Neural cell (in vitro differentiated cells): ENCODE measurements around the gene RADX. TPM values are rescaled to one million over a fixed set of nuclear protein-coding genes. Genes with fewer than 3 reads are reported as not detected.

Experiments
- H2AFZ ChIP-seq: fragments of 200-600, 300-800 bp; sonication (generic), shearing (Covaris generic); 2 replicates; pipeline ENCODE4 v1.6.0; 2014; ENCODE audit warnings: low read depth, mild to moderate bottlenecking, antibody characterized with exemption, low read length, moderate library complexity
- H3F3A ChIP-seq: fragments of 200-600 bp; shearing (Covaris generic); 2 replicates; pipeline ENCODE4 v1.6.1; 2016; ENCODE audit warnings: mild to moderate bottlenecking, moderate library complexity, mixed read lengths, antibody characterized with exemption, low read length; ENCODE audit not compliant: insufficient read depth, poor library complexity, severe bottlenecking
- H3K27ac ChIP-seq: fragments of 200-600, 300-800 bp; sonication (generic), shearing (Covaris generic); 2 replicates; pipeline ENCODE4 v1.5.1; 2014; ENCODE audit warnings: mild to moderate bottlenecking, low read length, moderate library complexity
- H3K27me3 ChIP-seq: fragments of 300-800, 200-600 bp; sonication (generic), shearing (Covaris generic); 2 replicates; pipeline ENCODE4 v1.6.0; 2014; ENCODE audit warnings: mild to moderate bottlenecking, low read depth, low read length, moderate library complexity; ENCODE audit not compliant: insufficient read depth
- H3K36me3 ChIP-seq: fragments of 300-800, 200-600 bp; sonication (generic), shearing (Covaris generic); 2 replicates; pipeline ENCODE4 v1.5.1; 2014; ENCODE audit warnings: mild to moderate bottlenecking, antibody characterized with exemption, low read length, moderate library complexity; ENCODE audit not compliant: insufficient read depth
- H3K4me2 ChIP-seq: fragments of 300-800, 200-600 bp; sonication (generic), shearing (Covaris generic); 2 replicates; pipeline ENCODE4 v1.6.0; 2014; ENCODE audit warnings: mild to moderate bottlenecking, low read length
- H3K4me3 ChIP-seq: fragments of 300-800, 200-600 bp; sonication (generic), shearing (Covaris generic); 2 replicates; pipeline ENCODE4 v1.5.1; 2014; ENCODE audit warnings: mild to moderate bottlenecking, low read length, moderate library complexity
- H3K79me2 ChIP-seq: fragments of 200-600 bp; shearing (Covaris generic); replicated peaks from 2 replicates; pipeline ENCODE4 v1.6.0; 2014; ENCODE audit warnings: mild to moderate bottlenecking, low read length, moderate library complexity; ENCODE audit not compliant: insufficient read depth
- H3K9ac ChIP-seq: fragments of 300-800, 200-600 bp; sonication (generic), shearing (Covaris generic); 2 replicates; pipeline ENCODE4 v1.6.1; 2016; ENCODE audit warnings: mild to moderate bottlenecking, low read length, mixed read lengths
- H3K9me2 ChIP-seq: fragments of 200-600 bp; shearing (Covaris generic); 2 replicates; pipeline ENCODE4 v1.6.1; 2016; ENCODE audit warnings: mild to moderate bottlenecking, low read length, mixed read lengths; ENCODE audit not compliant: insufficient read depth
- H3K9me3 ChIP-seq: fragments of 200-600, 300-800 bp; sonication (generic), shearing (Covaris generic); 2 replicates; pipeline ENCODE4 v1.6.1; 2016; ENCODE audit warnings: mild to moderate bottlenecking, mixed run types, low read length, moderate library complexity, mixed read lengths
- H4K20me1 ChIP-seq: fragments of 200-600 bp; shearing (Covaris generic); 2 replicates; pipeline ENCODE4 v1.6.1; 2016; ENCODE audit warnings: mild to moderate bottlenecking, mixed run types; ENCODE audit not compliant: insufficient read depth
- EP300 ChIP-seq: fragments of 450-650 bp; conservative IDR thresholded peaks from 2 replicates; pipeline ENCODE4 v1.6.1; 2014; ENCODE audit warnings: antibody characterized with exemption, mild to moderate bottlenecking, moderate library complexity; ENCODE audit not compliant: poor library complexity, severe bottlenecking
- EZH2 ChIP-seq: fragments of 200-600, 300-800 bp; shearing (Covaris generic), sonication (generic); IDR thresholded peaks from 2 replicates; pipeline ENCODE4 v1.6.1; 2014; ENCODE audit warnings: antibody characterized with exemption, low read length, borderline replicate concordance, mild to moderate bottlenecking; ENCODE audit not compliant: insufficient read depth, poor library complexity, severe bottlenecking
- MXI1 ChIP-seq: fragments of 450-650 bp; conservative IDR thresholded peaks from 2 replicates; pipeline ENCODE4 v1.6.1; 2014; ENCODE audit warnings: antibody characterized with exemption, mild to moderate bottlenecking; ENCODE audit not compliant: poor library complexity, severe bottlenecking
- POLR2AphosphoS5 ChIP-seq: IDR thresholded peaks from 2 replicates; pipeline ENCODE4 v1.6.1; 2012
- RAD21 ChIP-seq: fragments of 450-650 bp; conservative IDR thresholded peaks from 2 replicates; pipeline ENCODE4 v1.6.1; 2014; ENCODE audit warnings: antibody characterized with exemption, mild to moderate bottlenecking, moderate library complexity
- SMC3 ChIP-seq: fragments of 450-650 bp; conservative IDR thresholded peaks from 2 replicates; pipeline ENCODE4 v1.6.1; 2014; ENCODE audit warnings: antibody characterized with exemption, mild to moderate bottlenecking, moderate library complexity; ENCODE audit not compliant: poor library complexity
- TAF1 ChIP-seq: IDR thresholded peaks from 2 replicates; pipeline ENCODE4 v1.6.1; 2012; ENCODE audit warnings: low read depth
- polyA plus RNA-seq: library from polyadenylated mRNA; depleted of rRNA; stranded (reverse); fragments of >200 nt; gene quantifications from 2 replicates; pipeline ENCODE4 v1.2.3, GENCODE V29; 2014
- TF ChIP-seq, protein P1 (sequence below): fragments of 450-650 bp; IDR thresholded peaks from 2 replicates; pipeline ENCODE4 v1.5.1; 2014; ENCODE audit warnings: antibody characterized with exemption, mild to moderate bottlenecking, moderate library complexity; ENCODE audit not compliant: poor library complexity, severe bottlenecking
- TF ChIP-seq, protein P2 (sequence below): IDR thresholded peaks from 2 replicates; pipeline ENCODE4 v1.6.1; 2012; ENCODE audit warnings: borderline replicate concordance

Gene RADX
- polyA plus RNA-seq, 1 donor from 2014 or later, result 78.9 TPM

DNA sequence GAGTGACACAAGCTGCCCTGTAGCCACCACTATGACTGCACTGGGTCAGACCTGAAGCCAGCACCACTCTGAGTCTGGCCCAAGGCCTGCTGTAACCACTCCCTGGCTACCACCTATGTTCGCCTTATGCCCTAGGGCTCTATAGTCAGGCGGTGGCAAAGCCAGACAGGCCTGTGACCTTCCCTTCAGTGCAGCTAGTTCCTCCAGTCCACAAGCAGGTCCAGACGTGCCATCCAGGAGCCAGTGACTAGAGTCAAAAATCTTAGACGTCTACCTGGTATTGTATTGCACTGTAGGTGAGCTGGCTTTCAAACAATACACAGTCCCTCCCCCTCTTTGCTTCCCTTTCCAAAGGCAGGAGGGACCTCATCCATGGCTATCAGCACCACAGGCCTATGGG is 60.7 kb downstream of the RADX start:
- Histone ChIP-seq H3K9ac (no peak overlapping the region), H3K9me3 (no peaks in the 10 kb centered on the region), H2AFZ (no peak overlapping the region), H3K27ac (no peak overlapping the region), H3K36me3 (no peaks in the 10 kb centered on the region), H3K79me2 (no peaks in the 10 kb centered on the region), H3K27me3 (no peaks in the 10 kb centered on the region), H3K9me2 (no peaks in the 10 kb centered on the region), H3K4me2 (no peak overlapping the region), H3F3A (no peaks in the 10 kb centered on the region), H3K4me3 (no peak overlapping the region), H4K20me1 (no peaks in the 10 kb centered on the region)
- TF ChIP-seq, protein P1, sequence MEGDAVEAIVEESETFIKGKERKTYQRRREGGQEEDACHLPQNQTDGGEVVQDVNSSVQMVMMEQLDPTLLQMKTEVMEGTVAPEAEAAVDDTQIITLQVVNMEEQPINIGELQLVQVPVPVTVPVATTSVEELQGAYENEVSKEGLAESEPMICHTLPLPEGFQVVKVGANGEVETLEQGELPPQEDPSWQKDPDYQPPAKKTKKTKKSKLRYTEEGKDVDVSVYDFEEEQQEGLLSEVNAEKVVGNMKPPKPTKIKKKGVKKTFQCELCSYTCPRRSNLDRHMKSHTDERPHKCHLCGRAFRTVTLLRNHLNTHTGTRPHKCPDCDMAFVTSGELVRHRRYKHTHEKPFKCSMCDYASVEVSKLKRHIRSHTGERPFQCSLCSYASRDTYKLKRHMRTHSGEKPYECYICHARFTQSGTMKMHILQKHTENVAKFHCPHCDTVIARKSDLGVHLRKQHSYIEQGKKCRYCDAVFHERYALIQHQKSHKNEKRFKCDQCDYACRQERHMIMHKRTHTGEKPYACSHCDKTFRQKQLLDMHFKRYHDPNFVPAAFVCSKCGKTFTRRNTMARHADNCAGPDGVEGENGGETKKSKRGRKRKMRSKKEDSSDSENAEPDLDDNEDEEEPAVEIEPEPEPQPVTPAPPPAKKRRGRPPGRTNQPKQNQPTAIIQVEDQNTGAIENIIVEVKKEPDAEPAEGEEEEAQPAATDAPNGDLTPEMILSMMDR, result no peak
- TF ChIP-seq POLR2AphosphoS5 (no peak), RAD21 (no peak), TAF1 (no peak), EZH2 (no peak), SMC3 (no peak), EP300 (no peak), MXI1 (no peak)
- TF ChIP-seq, protein P2, sequence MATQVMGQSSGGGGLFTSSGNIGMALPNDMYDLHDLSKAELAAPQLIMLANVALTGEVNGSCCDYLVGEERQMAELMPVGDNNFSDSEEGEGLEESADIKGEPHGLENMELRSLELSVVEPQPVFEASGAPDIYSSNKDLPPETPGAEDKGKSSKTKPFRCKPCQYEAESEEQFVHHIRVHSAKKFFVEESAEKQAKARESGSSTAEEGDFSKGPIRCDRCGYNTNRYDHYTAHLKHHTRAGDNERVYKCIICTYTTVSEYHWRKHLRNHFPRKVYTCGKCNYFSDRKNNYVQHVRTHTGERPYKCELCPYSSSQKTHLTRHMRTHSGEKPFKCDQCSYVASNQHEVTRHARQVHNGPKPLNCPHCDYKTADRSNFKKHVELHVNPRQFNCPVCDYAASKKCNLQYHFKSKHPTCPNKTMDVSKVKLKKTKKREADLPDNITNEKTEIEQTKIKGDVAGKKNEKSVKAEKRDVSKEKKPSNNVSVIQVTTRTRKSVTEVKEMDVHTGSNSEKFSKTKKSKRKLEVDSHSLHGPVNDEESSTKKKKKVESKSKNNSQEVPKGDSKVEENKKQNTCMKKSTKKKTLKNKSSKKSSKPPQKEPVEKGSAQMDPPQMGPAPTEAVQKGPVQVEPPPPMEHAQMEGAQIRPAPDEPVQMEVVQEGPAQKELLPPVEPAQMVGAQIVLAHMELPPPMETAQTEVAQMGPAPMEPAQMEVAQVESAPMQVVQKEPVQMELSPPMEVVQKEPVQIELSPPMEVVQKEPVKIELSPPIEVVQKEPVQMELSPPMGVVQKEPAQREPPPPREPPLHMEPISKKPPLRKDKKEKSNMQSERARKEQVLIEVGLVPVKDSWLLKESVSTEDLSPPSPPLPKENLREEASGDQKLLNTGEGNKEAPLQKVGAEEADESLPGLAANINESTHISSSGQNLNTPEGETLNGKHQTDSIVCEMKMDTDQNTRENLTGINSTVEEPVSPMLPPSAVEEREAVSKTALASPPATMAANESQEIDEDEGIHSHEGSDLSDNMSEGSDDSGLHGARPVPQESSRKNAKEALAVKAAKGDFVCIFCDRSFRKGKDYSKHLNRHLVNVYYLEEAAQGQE, result no peak

DNA sequence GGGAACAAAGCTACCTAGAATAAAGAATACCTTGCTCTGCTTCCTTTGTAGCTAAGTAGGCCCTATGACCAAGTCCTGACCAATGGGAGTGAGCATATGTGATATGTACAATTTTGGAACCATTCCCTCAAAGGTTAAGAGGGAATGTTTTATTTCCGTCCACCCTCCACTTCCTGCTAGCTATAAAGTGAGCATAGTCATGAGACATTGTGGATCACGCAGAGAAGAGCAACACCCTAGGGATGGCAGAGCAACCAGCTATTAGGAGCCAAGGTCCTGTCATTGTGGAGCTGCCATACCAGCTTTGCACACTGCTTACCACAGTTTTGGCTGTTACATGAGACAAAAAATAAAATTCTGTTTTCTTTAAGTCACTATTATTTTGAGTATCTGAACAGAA is 68.9 kb downstream of the RADX start:
- H3K27ac ChIP-seq, result no peak overlapping the region
- no peaks in the 10 kb centered on the region for H3K79me2 ChIP-seq
- no peak for TF ChIP-seq POLR2AphosphoS5
- no peak for TF ChIP-seq TAF1
- TF ChIP-seq, protein P1, result no peak
- TF ChIP-seq MXI1, result no peak
- TF ChIP-seq SMC3, result no peak
- no peak for TF ChIP-seq EP300
- TF ChIP-seq, protein P2, result no peak
- no peak for TF ChIP-seq RAD21
- TF ChIP-seq EZH2, result no peak
- no peak overlapping the region for H3K4me3 ChIP-seq
- no peak overlapping the region for H2AFZ ChIP-seq
- H3K4me2 ChIP-seq, result no peak overlapping the region
- H3K36me3 ChIP-seq, result no peaks in the 10 kb centered on the region
- no peaks in the 10 kb centered on the region for H3K9me2 ChIP-seq
- H3F3A ChIP-seq, result no peaks in the 10 kb centered on the region
- no peak overlapping the region for H3K9ac ChIP-seq
- H3K27me3 ChIP-seq, result no peaks in the 10 kb centered on the region
- no peaks in the 10 kb centered on the region for H3K9me3 ChIP-seq
- no peaks in the 10 kb centered on the region for H4K20me1 ChIP-seq
